Hippocampal formation (tissue), 2 donors: ENCODE results near the gene CTNNA3.
A peak's percentile ranks its signal among the peaks of the same experiment; 100 is the strongest.

Experiments
- DNase-seq, 2 donors: peaks; one replicate each; lab custom pipeline; 2025; lab: John Stamatoyannopoulos, UW

Gene CTNNA3

GRCh38 chr10:66218981-66219587, 1476.9 kb downstream of the CTNNA3 start:
- no peak for DNase-seq

- no peak for DNase-seq
These were observed 1477.7 kb downstream of the CTNNA3 start for GRCh38 chr10:66218289-66218688.

DNA sequence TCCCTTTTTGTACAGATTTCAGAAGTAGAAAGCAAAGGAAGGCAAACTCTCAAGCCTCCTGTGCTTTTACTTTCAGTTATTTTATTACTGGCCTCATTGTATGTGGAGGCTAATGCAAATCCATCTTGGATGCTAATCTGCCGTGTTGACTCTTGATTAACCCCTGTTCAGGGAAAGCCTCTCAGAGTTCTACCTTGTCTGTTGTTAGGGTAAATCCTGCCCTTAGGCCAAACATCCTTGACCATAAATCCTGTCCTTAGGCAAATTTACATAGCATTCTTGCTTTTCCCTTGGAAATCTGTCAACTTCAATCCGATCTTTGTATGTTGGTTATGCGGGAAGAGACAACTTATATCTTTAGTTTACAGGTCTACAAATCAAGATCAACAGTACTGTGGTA, 1480.1 kb downstream of the CTNNA3 start:
- DNase-seq = no peak

- no peak for DNase-seq
These were observed 1481.1 kb downstream of the CTNNA3 start for GRCh38 chr10:66214721-66215404.

GRCh38 chr10:66209025-66209424, 1487.0 kb downstream of the CTNNA3 start:
- no peak for DNase-seq

DNA sequence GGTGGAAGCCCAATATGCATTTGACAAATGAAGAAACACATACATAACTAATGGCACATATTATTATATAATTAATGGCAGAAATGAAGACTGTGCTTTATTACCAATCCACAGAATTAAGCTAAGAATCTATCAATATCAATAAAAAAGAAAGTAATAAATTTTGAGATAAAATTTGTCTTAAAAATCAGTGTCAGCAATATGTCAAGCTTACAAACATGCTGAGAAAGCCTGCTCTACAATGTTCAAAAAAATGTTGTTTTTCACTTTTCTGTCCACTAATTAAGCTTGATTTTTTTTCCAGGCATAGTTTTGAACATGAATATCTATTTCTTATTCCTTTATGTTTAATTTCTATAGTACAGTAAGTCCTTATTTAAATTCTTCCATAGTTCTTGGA, 1491.2 kb downstream of the CTNNA3 start:
- no peak for DNase-seq

DNA sequence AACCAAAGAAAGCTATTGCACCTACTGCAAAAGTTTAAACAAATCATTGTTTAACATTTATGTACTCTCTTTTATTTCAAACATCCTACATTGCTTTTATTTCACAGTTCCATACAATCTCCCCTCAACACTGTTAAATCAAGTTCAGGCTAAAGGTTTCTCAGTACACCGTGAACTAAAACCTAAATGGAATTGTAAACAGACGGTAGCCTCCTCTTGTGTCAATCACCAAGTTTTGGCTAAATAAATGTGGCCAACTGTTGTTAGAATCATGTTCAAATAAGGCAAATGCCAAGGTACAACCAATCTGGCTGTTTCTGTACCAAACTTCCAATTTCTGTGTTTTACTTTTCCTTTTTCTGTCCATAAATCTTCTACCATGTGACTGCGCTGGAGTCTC, 1493.9 kb downstream of the CTNNA3 start:
- no peak for DNase-seq

GRCh38 chr10:66192162-66192831, 1503.7 kb downstream of the CTNNA3 start:
- DNase-seq = no peak

DNA sequence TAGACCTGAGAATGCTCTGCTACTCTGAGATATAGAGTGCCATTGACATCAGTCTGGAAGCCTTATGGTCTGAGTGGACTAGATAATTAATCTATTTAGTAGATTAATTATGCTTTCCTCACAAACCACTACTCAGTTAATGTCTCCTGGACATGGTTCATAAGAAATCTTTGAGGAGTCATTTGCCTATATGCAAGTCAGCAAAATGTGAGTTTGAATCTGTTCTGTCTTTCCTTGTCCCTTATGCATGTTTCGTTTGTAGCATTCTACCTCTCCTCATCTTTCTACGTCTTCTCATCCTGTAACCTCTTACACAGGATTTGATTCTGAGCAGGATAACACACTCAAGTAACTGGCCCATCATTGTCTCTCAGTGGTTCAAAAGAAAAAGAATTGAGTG, 1505.6 kb downstream of the CTNNA3 start:
- no peak for DNase-seq

DNA sequence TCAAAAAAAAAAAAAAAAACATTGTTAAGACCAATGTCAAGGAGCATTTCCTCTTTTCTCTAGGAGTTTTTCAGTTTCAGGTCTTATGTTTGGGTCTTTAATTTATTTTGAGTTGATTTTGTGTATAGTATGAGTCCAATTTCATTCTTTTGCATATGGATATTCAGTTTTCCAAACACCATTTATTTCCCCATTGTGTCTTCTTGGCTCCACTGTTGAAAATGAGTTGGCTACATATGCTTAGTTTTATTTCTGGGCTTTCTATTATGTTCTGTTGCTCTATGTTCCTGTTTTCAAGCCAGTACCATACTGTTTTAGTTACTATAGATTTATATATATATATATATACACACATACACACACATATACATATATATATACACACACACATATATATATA, 1506.7 kb downstream of the CTNNA3 start:
- no peak for DNase-seq

DNA sequence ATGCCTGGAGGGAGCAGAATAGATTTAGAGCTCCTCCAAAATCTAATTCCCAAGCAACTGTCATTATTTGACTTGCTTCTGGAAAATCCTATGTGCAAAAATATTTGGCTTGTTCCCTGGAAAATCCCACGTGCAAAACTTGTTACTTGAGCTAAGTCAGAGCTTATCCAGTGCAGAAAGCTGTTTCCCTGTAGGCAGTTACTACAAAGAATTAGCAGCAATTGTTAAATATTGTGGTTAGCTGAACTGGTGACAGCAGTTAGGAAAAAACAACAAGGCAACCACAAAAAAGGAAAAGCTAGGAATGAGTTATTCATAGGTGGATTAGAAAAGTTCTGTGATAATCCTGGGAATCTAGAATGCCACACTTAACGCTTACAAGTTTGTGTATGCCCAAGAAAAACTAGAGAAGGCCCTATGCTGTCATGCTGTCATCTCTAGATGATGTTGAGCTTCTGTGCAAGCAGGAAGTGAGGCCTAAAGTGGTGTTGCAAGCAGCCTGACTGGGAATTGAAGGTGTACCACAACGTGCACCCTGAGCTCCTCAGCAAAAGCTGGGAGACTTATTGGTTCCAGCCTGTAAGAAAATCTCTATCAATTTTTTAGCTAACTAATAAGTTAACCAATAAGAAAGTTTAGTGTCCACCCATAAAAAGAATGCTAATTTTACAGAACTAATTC, 1508.8 kb downstream of the CTNNA3 start:
- no peak for DNase-seq

GRCh38 chr10:66183028-66183427, 1513.0 kb downstream of the CTNNA3 start:
- no peak for DNase-seq

DNA sequence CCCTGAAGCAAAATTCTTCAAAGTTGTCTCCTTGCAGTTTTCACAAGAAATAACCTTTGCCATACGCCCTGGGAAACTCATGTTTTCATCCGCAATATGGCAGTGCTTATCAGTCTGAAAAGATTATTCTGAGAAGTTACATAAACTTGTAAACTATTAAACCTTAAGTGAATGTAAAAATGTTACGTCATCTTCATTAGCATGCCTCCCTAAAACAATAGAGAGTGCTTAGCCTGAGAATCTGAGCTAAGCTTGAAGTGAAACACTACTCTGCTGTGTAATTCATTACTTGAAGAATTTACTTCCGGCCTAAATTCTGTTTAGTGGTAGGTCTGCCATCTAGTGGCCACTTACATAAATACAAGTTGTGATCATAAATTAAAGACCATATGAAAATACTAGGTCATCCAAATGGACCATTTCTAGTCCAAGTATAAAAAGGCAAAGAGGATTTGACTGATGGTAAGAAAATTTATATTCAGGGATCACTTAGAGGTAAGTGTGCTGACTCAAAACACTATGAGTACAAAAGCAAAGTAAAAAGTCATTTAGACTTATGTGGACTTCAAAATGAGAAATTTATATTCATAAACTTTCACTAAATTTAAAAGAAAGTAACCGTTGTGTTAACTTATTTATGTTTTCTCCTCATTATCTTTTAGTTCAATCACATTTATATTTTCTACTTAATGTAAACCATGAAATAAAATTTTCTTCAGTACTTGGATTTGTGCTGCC, 1515.2 kb downstream of the CTNNA3 start:
- DNase-seq = peak in 1 of 2 donors; percentile 66

GRCh38 chr10:66180021-66180420, 1516.0 kb downstream of the CTNNA3 start:
- no peak for DNase-seq

DNA sequence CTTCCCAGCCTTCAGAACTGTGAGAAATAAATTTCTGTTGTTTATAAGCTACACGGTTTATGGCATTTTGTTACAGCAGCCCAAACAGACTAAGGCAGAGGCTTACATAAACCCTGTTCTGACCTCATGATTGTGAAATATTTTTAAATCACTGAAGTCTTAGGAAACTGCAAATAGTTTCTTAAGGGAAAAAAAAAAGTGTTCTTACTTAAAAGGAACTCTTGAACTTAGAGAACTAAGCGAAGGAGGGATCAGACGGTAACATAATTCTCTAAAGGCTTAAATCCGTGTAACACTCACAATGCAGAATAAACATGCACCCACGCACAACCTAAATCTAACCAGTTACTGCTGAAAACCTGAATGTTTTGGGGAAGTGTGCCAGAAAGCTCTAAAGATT, 1519.2 kb downstream of the CTNNA3 start:
- no peak for DNase-seq

GRCh38 chr10:66167816-66168215, 1528.2 kb downstream of the CTNNA3 start:
- DNase-seq = no peak

- DNase-seq = no peak
These were observed 1533.3 kb downstream of the CTNNA3 start for GRCh38 chr10:66162560-66163143.

DNA sequence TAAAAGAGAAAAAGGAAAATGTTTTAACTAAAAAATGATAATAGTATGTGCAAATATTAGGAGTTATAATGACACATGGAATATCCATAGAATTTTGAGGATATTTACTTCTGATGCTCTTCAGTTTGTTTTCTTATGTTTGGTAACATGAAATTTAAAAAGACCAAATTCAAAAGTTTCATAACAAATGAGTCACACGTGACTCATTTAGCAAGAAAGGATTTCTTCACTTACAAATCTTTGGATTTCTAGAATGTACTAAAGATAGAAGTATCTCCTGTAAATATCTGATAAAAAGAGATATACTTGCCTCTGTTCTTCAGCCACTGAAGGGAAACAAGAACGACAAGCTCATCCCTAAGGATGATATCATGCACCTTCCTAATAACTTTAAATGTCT, 1544.6 kb downstream of the CTNNA3 start:
- no peak for DNase-seq

- DNase-seq = no peak
These were observed 1547.7 kb downstream of the CTNNA3 start for GRCh38 chr10:66148312-66148711.

GRCh38 chr10:66144016-66144415, 1552.0 kb downstream of the CTNNA3 start:
- no peak for DNase-seq

GRCh38 chr10:66102756-66103155, 1593.2 kb downstream of the CTNNA3 start:
- DNase-seq = no peak
